GM12878 (cell line): ENCODE data around the gene BCL2L14. TPM values are rescaled to one million over a fixed set of nuclear protein-coding genes. Genes with fewer than 3 reads are reported as not detected.

Experiments
- ATF7 ChIP-seq: fragments of 450-650 bp; IDR thresholded peaks from 2 replicates; pipeline ENCODE4 v1.6.1; 2016; ENCODE audit warnings: low read depth, mild to moderate bottlenecking
- CBX3 ChIP-seq: fragments of 200-600 bp; sonication (generic); IDR thresholded peaks from 2 replicates; pipeline ENCODE4 v1.6.1; 2016; ENCODE audit warnings: low read depth, borderline replicate concordance
- CEBPZ ChIP-seq: fragments of 150-350 bp; IDR thresholded peaks from 2 replicates; pipeline ENCODE4 v1.6.1; 2016; ENCODE audit warnings: low read depth, low read length
- E2F8 ChIP-seq: fragments of 450-650 bp; IDR thresholded peaks from 2 replicates; pipeline ENCODE4 v1.6.1; 2018; ENCODE audit warnings: mild to moderate bottlenecking, low read depth, moderate library complexity; ENCODE audit not compliant: partially characterized antibody
- EZH2 ChIP-seq: IDR thresholded peaks from 2 replicates; pipeline ENCODE4 v1.6.1; 2012; ENCODE audit warnings: low read depth, mild to moderate bottlenecking, control low read depth, inconsistent platforms, low read length, borderline replicate concordance; ENCODE audit not compliant: control insufficient read depth
- HDAC2 ChIP-seq: fragments of 200-600 bp; sonication (generic); IDR thresholded peaks from 2 replicates; pipeline ENCODE4 v1.6.1; 2017
- IRF4 ChIP-seq: IDR thresholded peaks from 2 replicates; pipeline ENCODE4 v1.6.1; 2011; ENCODE audit warnings: low read depth, low read length
- KDM1A ChIP-seq: fragments of 200-600 bp; sonication (generic); IDR thresholded peaks from 2 replicates; pipeline ENCODE4 v1.6.1; 2016; ENCODE audit warnings: borderline replicate concordance
- KLF5 ChIP-seq: fragments of 450-650 bp; IDR thresholded peaks from 2 replicates; pipeline ENCODE4 v1.6.1; 2014; ENCODE audit warnings: mild to moderate bottlenecking; ENCODE audit not compliant: partially characterized antibody
- PAX5 ChIP-seq: IDR thresholded peaks from 2 replicates; pipeline ENCODE4 v1.6.1; 2011; ENCODE audit warnings: low read depth, low read length, borderline replicate concordance
- POLR2A ChIP-seq: IDR thresholded peaks from 2 replicates; pipeline ENCODE4 v1.6.1; 2011; ENCODE audit warnings: low read depth, mild to moderate bottlenecking, low read length
- RUNX3 ChIP-seq: IDR thresholded peaks from 2 replicates; pipeline ENCODE4 v1.6.1; 2012; ENCODE audit warnings: low read length, inconsistent platforms
- SMARCA5 ChIP-seq: fragments of 450-650 bp; IDR thresholded peaks from 2 replicates; pipeline ENCODE4 v1.6.1; 2017; ENCODE audit warnings: mild to moderate bottlenecking
- SMC3 ChIP-seq: IDR thresholded peaks from 2 replicates; pipeline ENCODE4 v1.6.1; 2011; ENCODE audit warnings: low read length, improper control_type of control experiment, borderline replicate concordance
- STAT3 ChIP-seq: IDR thresholded peaks from 2 replicates; pipeline ENCODE4 v1.6.1; 2011; ENCODE audit warnings: low read depth, low read length, improper control_type of control experiment
- TAF1 ChIP-seq: IDR thresholded peaks from 2 replicates; pipeline ENCODE4 v1.6.1; 2011; ENCODE audit warnings: mild to moderate bottlenecking, low read depth, low read length, borderline replicate concordance
- TCF12 ChIP-seq: IDR thresholded peaks from 2 replicates; pipeline ENCODE4 v1.6.1; 2011; ENCODE audit warnings: low read depth, mild to moderate bottlenecking, low read length
- ZBTB33 ChIP-seq: fragments of 450-650 bp; IDR thresholded peaks from 2 replicates; pipeline ENCODE4 v1.6.1; 2017; ENCODE audit warnings: mild to moderate bottlenecking
- ZBTB4 ChIP-seq: fragments of 450-650 bp; formaldehyde crosslinking; IDR thresholded peaks from 2 replicates; pipeline ENCODE4 v1.4.0; 2022; ENCODE audit warnings: mild to moderate bottlenecking, moderate library complexity
- ZNF622 ChIP-seq: fragments of 450-650 bp; IDR thresholded peaks from 2 replicates; pipeline ENCODE4 v1.6.1; 2017; ENCODE audit warnings: mild to moderate bottlenecking, inconsistent platforms
- polyA plus RNA-seq, 11 experiments: library from polyadenylated mRNA; depleted of rRNA in 4 of 11; unstranded in 6 of 11; stranded (reverse) in 5 of 11; fragments of >200 nt; fragmentation: Nextera tagmentation in 4 of 11; fragmentation: Illumina TruSeq in 1 of 11; extraction: Ambion mirVana in 4 of 11; extraction: Trizol in 1 of 11; gene quantifications; 1 replicate in 1 of 11; 2 replicates in 10 of 11; pipeline versions ENCODE4 v1.2.1 to v1.2.3, GENCODE V29; 2011 to 2016; ENCODE audit warnings: inconsistent platforms in 2 of 11, missing spikeins in 2 of 11, low read depth in 1 of 11
- total RNA-seq, 4 experiments: library from RNA; depleted of rRNA in 3 of 4; stranded (reverse); fragments of >200 nt in 3 of 4; fragmentation: Illumina TruSeq in 1 of 4; extraction: Trizol in 1 of 4; gene quantifications; 2 replicates each; pipeline versions ENCODE4 v1.2.1 to v1.2.3, GENCODE V29; 2013 to 2021

The BCL2L14 gene
- total and polyA plus RNA-seq, 10 of the 15 experiments (the other 5 are each of a cell fraction or from before 2014, with no cell fraction given) = 0.59 to 2.5 (median 0.90) TPM

- TF ChIP-seq RUNX3 = peak; percentile 98
- TF ChIP-seq HDAC2 = no peak
- TF ChIP-seq EZH2 = no peak
- TF ChIP-seq ZBTB4 = no peak
- TF ChIP-seq SMARCA5 = no peak; the same call in 1 of the 2 replicates
- no peak for TF ChIP-seq TAF1
- TF ChIP-seq STAT3 = 0 out of 2 replicates have a peak, but pooled peaks have one; percentile 75
- no peak for TF ChIP-seq POLR2A
- TF ChIP-seq CBX3 = no peak
- TF ChIP-seq SMC3 = no peak; the same call in 1 of the 2 replicates
- TF ChIP-seq CEBPZ = no peak
- peak; percentile 83 for TF ChIP-seq PAX5
- TF ChIP-seq E2F8 = no peak
- peak; percentile 56 for TF ChIP-seq IRF4
- no peak for TF ChIP-seq ZBTB33
- TF ChIP-seq KLF5 = peak; percentile 80
- TF ChIP-seq TCF12 = peak; percentile 89; the same call in 1 of the 2 replicates
- no peak for TF ChIP-seq KDM1A
- no peak for TF ChIP-seq ZNF622
- peak; percentile 68; the same call in 1 of the 2 replicates for TF ChIP-seq ATF7
These were observed 45.6 kb upstream of the BCL2L14 start (continued) for GRCh38 chr12:12024911-12025682.
